Hepatocyte (in vitro differentiated cells): ENCODE measurements around the gene YPEL1. TPM values are rescaled to one million over a fixed set of nuclear protein-coding genes. Genes with fewer than 3 reads are reported as not detected.

Experiments
- DNase-seq: peaks from one replicate; pipeline ENCODE4 v3.0.0-alpha.2; 2016; ENCODE audit warnings: low spot score
- H2AFZ ChIP-seq: fragments of 200-600 bp; sonication (generic); 2 replicates; pipeline ENCODE4 v1.6.0; 2016; ENCODE audit warnings: antibody characterized with exemption, mild to moderate bottlenecking
- H3K27ac ChIP-seq: fragments of 200-600 bp; sonication (generic); 2 replicates; pipeline ENCODE4 v1.5.1; 2016; ENCODE audit warnings: mild to moderate bottlenecking
- H3K27me3 ChIP-seq: fragments of 200-600 bp; sonication (generic); 2 replicates; pipeline ENCODE4 v1.6.1; 2016
- H3K36me3 ChIP-seq: fragments of 200-600 bp; sonication (generic); replicated peaks from 2 replicates; pipeline ENCODE4 v1.5.1; 2016; ENCODE audit warnings: low read depth; ENCODE audit not compliant: insufficient read depth
- H3K4me1 ChIP-seq: fragments of 200-600 bp; sonication (generic); 2 replicates; pipeline ENCODE4 v1.5.1; 2016; ENCODE audit warnings: mild to moderate bottlenecking, moderate library complexity; ENCODE audit not compliant: insufficient read depth
- H3K4me2 ChIP-seq: fragments of 200-600 bp; sonication (generic); 2 replicates; pipeline ENCODE4 v1.6.0; 2016
- H3K4me3 ChIP-seq: fragments of 200-600 bp; sonication (generic); 2 replicates; pipeline ENCODE4 v1.5.1; 2016; ENCODE audit warnings: mild to moderate bottlenecking
- H3K79me2 ChIP-seq: fragments of 200-600 bp; sonication (generic); 2 replicates; pipeline ENCODE4 v1.6.0; 2017; ENCODE audit warnings: mild to moderate bottlenecking
- H3K9me2 ChIP-seq: fragments of 200-600 bp; sonication (generic); replicated peaks from 2 replicates; pipeline ENCODE4 v1.6.0; 2017; ENCODE audit warnings: mild to moderate bottlenecking; ENCODE audit not compliant: insufficient read depth
- H3K9me3 ChIP-seq: fragments of 200-600 bp; sonication (generic); 2 replicates; pipeline ENCODE4 v1.5.1; 2016; ENCODE audit warnings: low read depth, mild to moderate bottlenecking
- H4K20me1 ChIP-seq: fragments of 200-600 bp; sonication (generic); 2 replicates; pipeline ENCODE4 v1.6.0; 2016; ENCODE audit warnings: mild to moderate bottlenecking; ENCODE audit not compliant: insufficient read depth, poor library complexity, severe bottlenecking
- EZH2 ChIP-seq: fragments of 200-600 bp; sonication (generic); IDR thresholded peaks from 2 replicates; pipeline ENCODE4 v1.6.1; 2016; ENCODE audit warnings: antibody characterized with exemption, mild to moderate bottlenecking, borderline replicate concordance
- EZH2phosphoT487 ChIP-seq: fragments of 200-600 bp; sonication (generic); IDR thresholded peaks from one replicate; pipeline ENCODE4 v1.6.1; 2018; ENCODE audit warnings: antibody characterized with exemption, mild to moderate bottlenecking, low read depth, moderate library complexity; ENCODE audit not compliant: unreplicated experiment, severe bottlenecking
- WGBS: methylation state at CpG from one replicate; pipeline ENCODE4 v1.1.6; 2016; ENCODE audit warnings: low lambda C conversion rate; ENCODE audit errors: missing lambda C conversion rate; 5-methylcytosine and 5-hydroxymethylcytosine counted together
- polyA plus RNA-seq: library from polyadenylated mRNA; unstranded; fragments of >200 nt; fragmentation: Nextera tagmentation; extraction: Ambion mirVana; gene quantifications from 2 replicates; pipeline ENCODE4 v1.2.1, GENCODE V29; 2016
- total RNA-seq: library from RNA; depleted of rRNA; stranded (reverse); fragments of >200 nt; gene quantifications from 2 replicates; pipeline ENCODE4 v1.2.3, GENCODE V29; 2014
- TF ChIP-seq, protein P1 (sequence below): fragments of 200-600 bp; sonication (generic); IDR thresholded peaks from 2 replicates; pipeline ENCODE4 v1.5.1; 2016; ENCODE audit warnings: antibody characterized with exemption, mild to moderate bottlenecking; ENCODE audit not compliant: poor library complexity

The YPEL1 gene
- total and polyA plus RNA-seq, 2 experiments from 2014 or later, result 2.0 to 3.1 TPM

DNA sequence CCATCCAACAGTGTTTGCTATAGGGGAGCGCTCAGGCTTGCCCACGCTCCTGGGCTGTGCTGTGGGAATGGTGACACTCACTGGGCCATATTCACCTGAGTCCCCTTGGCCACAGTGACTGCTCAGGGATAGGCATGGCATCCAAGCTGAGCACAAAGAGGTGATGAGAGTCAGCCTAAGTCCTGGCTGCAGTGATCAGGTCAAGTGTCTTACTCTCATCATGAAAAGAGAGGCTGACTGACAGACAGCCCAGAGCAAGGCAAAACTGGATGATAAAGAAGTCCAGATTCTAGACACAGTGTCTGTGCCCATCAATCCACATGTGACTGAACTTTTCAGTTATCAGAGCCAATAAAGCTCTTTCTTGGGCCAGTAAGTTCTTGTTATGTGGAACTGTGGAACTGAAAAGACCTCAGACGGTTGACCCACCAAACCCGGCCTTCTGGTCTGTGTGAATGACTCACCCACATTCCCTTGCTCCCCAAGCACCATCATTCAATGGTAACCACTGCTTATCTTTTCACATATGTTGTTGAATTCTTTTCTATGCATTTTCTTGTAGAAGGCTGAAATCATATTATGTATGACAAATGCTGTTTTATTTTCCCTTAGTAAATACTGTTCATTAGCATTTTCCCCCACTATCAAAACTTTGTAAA, 43.2 kb upstream of the YPEL1 start:
- no peak overlapping the region for H3K4me3 ChIP-seq
- H3K79me2 ChIP-seq, result peaks cover 11% of the 10 kb centered on the region
- no peaks in the 10 kb centered on the region for H3K36me3 ChIP-seq
- no peaks in the 10 kb centered on the region for H3K4me1 ChIP-seq
- H3K9me3 ChIP-seq, result no peaks in the 10 kb centered on the region
- no peaks in the 10 kb centered on the region for H3K9me2 ChIP-seq
- no peak overlapping the region for H3K27ac ChIP-seq
- H3K4me2 ChIP-seq, result no peak overlapping the region
- WGBS, result 89% methylated on average over 4 of the region's 4 CpGs
- no peaks in the 10 kb centered on the region for H3K27me3 ChIP-seq
- no peak overlapping the region for H2AFZ ChIP-seq
- no peak for TF ChIP-seq EZH2phosphoT487
- TF ChIP-seq EZH2, result no peak
- TF ChIP-seq, protein P1, sequence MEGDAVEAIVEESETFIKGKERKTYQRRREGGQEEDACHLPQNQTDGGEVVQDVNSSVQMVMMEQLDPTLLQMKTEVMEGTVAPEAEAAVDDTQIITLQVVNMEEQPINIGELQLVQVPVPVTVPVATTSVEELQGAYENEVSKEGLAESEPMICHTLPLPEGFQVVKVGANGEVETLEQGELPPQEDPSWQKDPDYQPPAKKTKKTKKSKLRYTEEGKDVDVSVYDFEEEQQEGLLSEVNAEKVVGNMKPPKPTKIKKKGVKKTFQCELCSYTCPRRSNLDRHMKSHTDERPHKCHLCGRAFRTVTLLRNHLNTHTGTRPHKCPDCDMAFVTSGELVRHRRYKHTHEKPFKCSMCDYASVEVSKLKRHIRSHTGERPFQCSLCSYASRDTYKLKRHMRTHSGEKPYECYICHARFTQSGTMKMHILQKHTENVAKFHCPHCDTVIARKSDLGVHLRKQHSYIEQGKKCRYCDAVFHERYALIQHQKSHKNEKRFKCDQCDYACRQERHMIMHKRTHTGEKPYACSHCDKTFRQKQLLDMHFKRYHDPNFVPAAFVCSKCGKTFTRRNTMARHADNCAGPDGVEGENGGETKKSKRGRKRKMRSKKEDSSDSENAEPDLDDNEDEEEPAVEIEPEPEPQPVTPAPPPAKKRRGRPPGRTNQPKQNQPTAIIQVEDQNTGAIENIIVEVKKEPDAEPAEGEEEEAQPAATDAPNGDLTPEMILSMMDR, result no peak
- DNase-seq, result no peak
- no peaks in the 10 kb centered on the region for H4K20me1 ChIP-seq

DNA sequence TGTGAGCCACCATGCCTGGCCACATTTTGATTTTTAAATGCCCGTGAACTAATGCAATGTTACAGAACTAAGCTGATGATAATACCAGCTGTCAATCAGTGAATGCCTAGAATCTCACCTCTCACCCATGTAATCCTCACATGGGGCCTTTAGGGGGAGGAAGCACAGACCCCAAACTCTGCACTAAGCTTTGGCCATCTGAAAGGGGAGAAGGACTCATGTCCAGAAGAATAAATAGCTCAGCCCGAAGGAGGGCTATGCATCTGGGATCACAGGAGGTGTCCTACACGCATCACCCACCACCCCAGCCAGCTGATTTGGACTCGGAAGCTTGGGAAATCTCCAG, 36.0 kb upstream of the YPEL1 start:
- Histone ChIP-seq H3K27me3 (no peaks in the 10 kb centered on the region), H3K36me3 (no peaks in the 10 kb centered on the region), H3K9me2 (no peaks in the 10 kb centered on the region), H3K9me3 (no peaks in the 10 kb centered on the region), H3K27ac (no peak overlapping the region), H2AFZ (no peak overlapping the region), H4K20me1 (no peaks in the 10 kb centered on the region), H3K4me2 (no peak overlapping the region), H3K4me1 (no peaks in the 10 kb centered on the region), H3K4me3 (no peak overlapping the region), H3K79me2 (no peaks in the 10 kb centered on the region)
- TF ChIP-seq EZH2phosphoT487 (no peak), EZH2 (no peak)
- TF ChIP-seq, protein P1, result no peak
- WGBS, result 97% methylated on average over 4 of the region's 4 CpGs
- DNase-seq, result no peak

DNA sequence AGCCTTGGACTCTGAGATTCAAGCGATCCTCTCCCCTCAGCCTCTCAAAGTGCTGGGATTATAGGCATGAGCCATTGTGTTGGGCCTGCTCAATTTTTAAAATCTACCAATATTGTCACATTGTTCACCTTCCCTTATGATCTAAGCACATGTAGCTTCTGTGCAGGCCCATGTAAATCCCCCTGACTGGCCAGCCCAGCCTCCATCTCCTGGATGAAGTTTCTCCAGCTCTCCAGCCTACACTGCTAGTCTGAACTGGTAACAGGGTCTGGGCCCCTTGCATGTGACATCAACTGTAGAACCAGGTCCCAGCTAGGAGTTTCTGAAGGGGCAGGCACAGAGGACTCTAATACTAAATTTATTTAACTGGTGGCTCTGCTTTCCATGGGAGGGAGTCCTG, 32.8 kb upstream of the YPEL1 start:
- no peaks in the 10 kb centered on the region for H3K9me2 ChIP-seq
- H3K4me3 ChIP-seq, result no peak overlapping the region
- H2AFZ ChIP-seq, result no peak overlapping the region
- no peaks in the 10 kb centered on the region for H4K20me1 ChIP-seq
- H3K4me1 ChIP-seq, result no peaks in the 10 kb centered on the region
- H3K27me3 ChIP-seq, result no peaks in the 10 kb centered on the region
- no peak for DNase-seq
- 78% methylated on average over 1 of the region's 1 CpG for WGBS
- H3K9me3 ChIP-seq, result no peaks in the 10 kb centered on the region
- TF ChIP-seq EZH2 (no peak), EZH2phosphoT487 (no peak)
- TF ChIP-seq, protein P1, result no peak
- H3K4me2 ChIP-seq, result no peak overlapping the region
- no peaks in the 10 kb centered on the region for H3K79me2 ChIP-seq
- no peak overlapping the region for H3K27ac ChIP-seq
- no peaks in the 10 kb centered on the region for H3K36me3 ChIP-seq
